Naive thymus-derived CD4-positive, alpha-beta T cell (primary cell): Measurements from ENCODE around the gene IFRD2. TPM values are rescaled to one million over a fixed set of nuclear protein-coding genes. Genes with fewer than 3 reads are reported as not detected.
A peak's percentile ranks its signal among the peaks of the same experiment; 100 is the strongest.

Experiments
- ATAC-seq: fragments of 150-1000 bp; cut with Tn5 transposase; 2 replicates; pipeline ENCODE4 v1.10.0; 2021; ENCODE audit warnings: mild to moderate bottlenecking, moderate library complexity
- CTCF ChIA-PET: fragments of 350-600 bp; sonication (Branson Sonifier 250); formaldehyde crosslinking; loops from one replicate; lab custom pipeline; 2021; ENCODE audit warnings: antibody characterized with exemption; lab: Charles Lee
- POLR2A ChIA-PET: fragments of 350-600 bp; sonication (Branson Sonifier 250); formaldehyde crosslinking; loops from one replicate; lab custom pipeline; 2021; ENCODE audit warnings: antibody characterized with exemption, inconsistent platforms; lab: Charles Lee
- DNase-seq, 9 donors: peaks; one replicate each; pipeline versions ENCODE4 v3.0.0 to v3.0.0-alpha.2; 2020 to 2022; ENCODE audit warnings: mixed read lengths in 1 of 9
- H3K27ac ChIP-seq: one replicate; pipeline ENCODE4 v1.7.0; 2013; ENCODE audit warnings: mild to moderate bottlenecking, low read depth, low read length, moderate library complexity
- H3K27me3 ChIP-seq, 2 donors: one replicate each; pipeline ENCODE4 v1.7.0; 2013; ENCODE audit warnings: low read length in 2 of 2, mild to moderate bottlenecking in 2 of 2, moderate library complexity in 2 of 2; ENCODE audit not compliant: control insufficient read depth in 2 of 2, insufficient read depth in 2 of 2
- H3K36me3 ChIP-seq, 3 experiments: 1 replicate in 2 of 3; 2 replicates in 1 of 3; pipeline ENCODE4 v1.7.0; 2013; ENCODE audit warnings: low read length in 3 of 3, mild to moderate bottlenecking in 3 of 3, moderate library complexity in 1 of 3; ENCODE audit not compliant: insufficient read depth in 3 of 3, control insufficient read depth in 2 of 3
- H3K4me1 ChIP-seq, 2 donors: one replicate each; pipeline ENCODE4 v1.7.0; 2013; ENCODE audit warnings: low read length in 2 of 2, mild to moderate bottlenecking in 2 of 2, moderate library complexity in 1 of 2; ENCODE audit not compliant: control insufficient read depth in 2 of 2, insufficient read depth in 2 of 2
- H3K4me3 ChIP-seq: 2 replicates; pipeline ENCODE4 v1.7.0; 2013; ENCODE audit warnings: mild to moderate bottlenecking, low read length
- H3K9me3 ChIP-seq, 3 experiments: 1 replicate in 2 of 3; 2 replicates in 1 of 3; pipeline ENCODE4 v1.7.0; 2013; ENCODE audit warnings: low read length in 3 of 3; ENCODE audit not compliant: control insufficient read depth in 2 of 3
- H3K27ac Mint-ChIP-seq, 9 donors: one replicate each; pipeline ENCODE4 v1.8.0; 2020 to 2022; ENCODE audit warnings: mixed read lengths in 9 of 9, mild to moderate bottlenecking in 8 of 9, moderate library complexity in 5 of 9, inconsistent platforms in 2 of 9
- H3K27me3 Mint-ChIP-seq, 5 donors: one replicate each; pipeline ENCODE4 v1.8.0; 2021 to 2022; ENCODE audit warnings: mixed read lengths in 5 of 5, mild to moderate bottlenecking in 1 of 5
- H3K36me3 Mint-ChIP-seq, 5 donors: one replicate each; pipeline ENCODE4 v1.8.0; 2020 to 2022; ENCODE audit warnings: mixed read lengths in 5 of 5, mild to moderate bottlenecking in 3 of 5, inconsistent platforms in 1 of 5
- H3K4me1 Mint-ChIP-seq, 7 donors: one replicate each; pipeline ENCODE4 v1.8.0; 2020 to 2022; ENCODE audit warnings: mixed read lengths in 7 of 7, mild to moderate bottlenecking in 3 of 7, inconsistent platforms in 1 of 7
- H3K4me3 Mint-ChIP-seq, 10 donors: one replicate each; pipeline ENCODE4 v1.8.0; 2020 to 2022; ENCODE audit warnings: mild to moderate bottlenecking in 10 of 10, mixed read lengths in 10 of 10, moderate library complexity in 6 of 10, inconsistent platforms in 2 of 10
- H3K9me3 Mint-ChIP-seq, 11 donors: one replicate each; pipeline ENCODE4 v1.8.0; 2020 to 2022; ENCODE audit warnings: mixed read lengths in 11 of 11, mild to moderate bottlenecking in 4 of 11, inconsistent platforms in 1 of 11, moderate library complexity in 1 of 11
- intact Hi-C, 2 donors: fragments of 100-400 bp; cut with micrococcal nuclease; formaldehyde crosslinking; loops; one replicate each; pipeline ENCODE4 v1.15.1; 2023
- polyA plus RNA-seq, 2 donors: library from polyadenylated mRNA; unstranded; fragments of 300-500 nt; fragmentation: Illumina TruSeq; gene quantifications; one replicate each; pipeline ENCODE4 v1.2.3, GENCODE V29; 2021
- total RNA-seq, 6 experiments: library from RNA in 5 of 6; stranded (reverse) in 5 of 6; gene quantifications; 1 replicate in 5 of 6; 2 replicates in 1 of 6; pipeline ENCODE4 v1.2.3 and lab custom pipeline; 2021 to 2026

IFRD2 gene
- total and polyA plus RNA-seq, 7 experiments from 2014 or later: 53.7 to 85.1 (median 64.7) TPM

GRCh38 chr3:50294492-50295403, 2.5 kb upstream of the IFRD2 start:
- Histone ChIP-seq H3K4me3 (no peak overlapping the region), H3K9me3 (no peaks in the 10 kb centered on the region), H3K4me1 (peaks cover 24 to 27% of the 10 kb centered on the region in 2 donors), H3K27ac (no peak overlapping the region), H3K36me3 (peaks cover 0 to 22% (median 0%) of the 10 kb centered on the region in 3 experiments), H3K27me3 (no peaks in the 10 kb centered on the region)
- intact Hi-C loops: loop anchor here (5.0 to 10.0 kb wide), 9 partner anchors 210 to 1820 kb away; partner anchors contain the start of genes APEH (in 1 of the 2), CISH (in 1 of the 2), DUSP7 (in 1 of the 2) and INKA1 (in 1 of the 2)
- DNase-seq (no peak), ATAC-seq (no peak)
- ChIA-PET POLR2A (interaction anchor here (0.8 to 3.1 kb wide), 3 partner anchors 43 to 56 kb away, joined by 3 to 18 read pairs (median 3); partner anchors contain the start of genes CYB561D2 and NPRL2), CTCF (no interaction called here)
- Mint-ChIP-seq H3K4me1 (peaks cover 21 to 39% (median 32%) of the 10 kb centered on the region in 7 donors), H3K4me3 (no peak overlapping the region), H3K36me3 (peaks cover 0 to 1% (median 0%) of the 10 kb centered on the region in 5 donors), H3K27me3 (no peaks in the 10 kb centered on the region), H3K9me3 (no peaks in the 10 kb centered on the region), H3K27ac (peak overlapping the region in 3 of 9 donors; percentile 44 to 63 (median 52))

- Histone ChIP-seq H3K36me3 (peaks cover 0 to 29% (median 5%) of the 10 kb centered on the region in 3 experiments), H3K27me3 (no peaks in the 10 kb centered on the region), H3K27ac (no peak overlapping the region), H3K4me3 (no peak overlapping the region), H3K9me3 (no peaks in the 10 kb centered on the region), H3K4me1 (peaks cover 23 to 25% of the 10 kb centered on the region in 2 donors)
- ATAC-seq (no peak), DNase-seq (no peak)
- no peaks in the 10 kb centered on the region for H3K27me3 Mint-ChIP-seq
- H3K36me3 Mint-ChIP-seq: peaks cover 0 to 1% (median 0%) of the 10 kb centered on the region in 5 donors
- ChIA-PET CTCF (interaction anchor here (0.9 kb wide), 1 partner anchor 12 kb away, joined by 3 read pairs; no protein-coding TSS in a partner anchor), POLR2A (interaction anchor here (0.7 to 3.1 kb wide), 3 partner anchors 12 to 56 kb away, joined by 3 to 18 read pairs (median 4); partner anchors contain the start of genes CYB561D2 and NPRL2)
- intact Hi-C loops: loop anchor here (10.0 kb wide), 5 partner anchors 209 to 1819 kb away; partner anchors contain the start of genes DUSP7 (in 1 of the 2), INKA1 (in 1 of the 2), IP6K2 (in 1 of the 2) and RBM5 (in 1 of the 2)
- peaks cover 20 to 35% (median 31%) of the 10 kb centered on the region in 7 donors for H3K4me1 Mint-ChIP-seq
- H3K27ac Mint-ChIP-seq: peak overlapping the region in 3 of 9 donors; percentile 44 to 63 (median 52)
- no peak overlapping the region for H3K4me3 Mint-ChIP-seq
- H3K9me3 Mint-ChIP-seq: no peaks in the 10 kb centered on the region
These were observed 1.9 kb upstream of the IFRD2 start for GRCh38 chr3:50294089-50294488.

GRCh38 chr3:50293079-50293801, 1.0 kb upstream of the IFRD2 start:
- Mint-ChIP-seq H3K9me3 (no peaks in the 10 kb centered on the region), H3K4me3 (peak overlapping the region; percentile 5 to 99 (median 84)), H3K27me3 (no peaks in the 10 kb centered on the region), H3K36me3 (peaks cover 0 to 6% (median 1%) of the 10 kb centered on the region in 5 donors), H3K27ac (peak overlapping the region; percentile 85 to 97 (median 93)), H3K4me1 (peaks cover 19 to 30% (median 25%) of the 10 kb centered on the region in 7 donors)
- intact Hi-C loops: loop anchor here (2.0 to 10.0 kb wide), 6 partner anchors 208 to 1818 kb away; partner anchors contain the start of genes DUSP7 (in 1 of the 2), INKA1 (in 1 of the 2), IP6K2 (in 1 of the 2) and MANF (in 1 of the 2)
- ATAC-seq: no peak
- Histone ChIP-seq H3K27ac (peak overlapping the region; percentile 74), H3K4me1 (peaks cover 16 to 21% of the 10 kb centered on the region in 2 donors), H3K4me3 (peak overlapping the region; percentile 57), H3K9me3 (no peaks in the 10 kb centered on the region), H3K27me3 (no peaks in the 10 kb centered on the region), H3K36me3 (peaks cover 0 to 37% (median 9%) of the 10 kb centered on the region in 3 experiments)
- ChIA-PET CTCF (interaction anchor here (0.9 to 1.5 kb wide), 2 partner anchors 12 to 47 kb away, joined by 3 to 5 read pairs; no protein-coding TSS in a partner anchor), POLR2A (interaction anchor here (0.5 to 3.1 kb wide), 8 partner anchors 10 to 1001 kb away, joined by 3 to 18 read pairs (median 3); partner anchors contain the start of genes CYB561D2, GNAI2, HYAL1 and NPRL2)
- DNase-seq: no peak

- peaks cover 0 to 9% (median 1%) of the 10 kb centered on the region in 5 donors for H3K36me3 Mint-ChIP-seq
- peaks cover 0 to 51% (median 9%) of the 10 kb centered on the region in 3 experiments for H3K36me3 ChIP-seq
- H3K27ac Mint-ChIP-seq: no peak overlapping the region
- no peaks in the 10 kb centered on the region for H3K9me3 ChIP-seq
- H3K9me3 Mint-ChIP-seq: no peaks in the 10 kb centered on the region
- intact Hi-C loops: loop anchor here (10.0 kb wide), 5 partner anchors 205 to 1815 kb away; partner anchors contain the start of genes DUSP7 (in 1 of the 2), INKA1 (in 1 of the 2), IP6K2 (in 1 of the 2) and RBM5 (in 1 of the 2)
- H3K4me3 ChIP-seq: no peak overlapping the region
- peaks cover 16 to 22% (median 17%) of the 10 kb centered on the region in 7 donors for H3K4me1 Mint-ChIP-seq
- DNase-seq (no peak), ATAC-seq (no peak)
- peaks cover 13 to 16% of the 10 kb centered on the region in 2 donors for H3K4me1 ChIP-seq
- peak overlapping the region in 6 of 10 donors; percentile 17 to 85 (median 39) for H3K4me3 Mint-ChIP-seq
- no peak overlapping the region for H3K27ac ChIP-seq
- no peaks in the 10 kb centered on the region for H3K27me3 Mint-ChIP-seq
- POLR2A ChIA-PET: interaction anchor here (1.8 kb wide), 1 partner anchor 10 kb away, joined by 4 read pairs; no protein-coding TSS in a partner anchor
- CTCF ChIA-PET: no interaction called here
- no peaks in the 10 kb centered on the region for H3K27me3 ChIP-seq
These were observed 2.0 kb downstream of the IFRD2 start for GRCh38 chr3:50290161-50290641.

GRCh38 chr3:50289130-50289529, 3.1 kb downstream of the IFRD2 start:
- Histone ChIP-seq H3K27ac (no peak overlapping the region), H3K9me3 (no peaks in the 10 kb centered on the region), H3K36me3 (peaks cover 0 to 51% (median 9%) of the 10 kb centered on the region in 3 experiments), H3K27me3 (no peaks in the 10 kb centered on the region), H3K4me3 (no peak overlapping the region), H3K4me1 (peaks cover 13 to 16% of the 10 kb centered on the region in 2 donors)
- CTCF ChIA-PET: interaction anchor here (0.7 kb wide), 1 partner anchor 233 kb away, joined by 3 read pairs; no protein-coding TSS in a partner anchor
- Mint-ChIP-seq H3K36me3 (peaks cover 0 to 9% (median 1%) of the 10 kb centered on the region in 5 donors), H3K27ac (no peak overlapping the region), H3K27me3 (no peaks in the 10 kb centered on the region), H3K4me3 (peak overlapping the region in 3 of 10 donors; percentile 25 to 77 (median 39)), H3K9me3 (no peaks in the 10 kb centered on the region), H3K4me1 (peaks cover 16 to 22% (median 17%) of the 10 kb centered on the region in 7 donors)
- DNase-seq (no peak), ATAC-seq (no peak)
- intact Hi-C loops: no loop called here
- POLR2A ChIA-PET: interaction anchor here (1.8 kb wide), 1 partner anchor 11 kb away, joined by 4 read pairs; no protein-coding TSS in a partner anchor
